Keratinocyte (primary cell): ENCODE measurements around the gene NRP2. TPM values are rescaled to one million over a fixed set of nuclear protein-coding genes. Genes with fewer than 3 reads are reported as not detected.

Experiments used
- DNase-seq: peaks from one replicate; pipeline ENCODE4 v3.0.0-alpha.2; 2011; ENCODE audit warnings: low read depth, missing footprints, low spot score
- FAIRE-seq: peaks from 2 replicates; lab custom pipeline; 2011; peaks lifted over from hg19 to GRCh38; lab: Jason Lieb, UNC
- H2AFZ ChIP-seq: 2 replicates; pipeline ENCODE4 v1.6.0; 2012; ENCODE audit warnings: low read length, control low read depth, inconsistent platforms; ENCODE audit not compliant: control insufficient read depth
- H3K27ac ChIP-seq: 2 replicates; pipeline ENCODE4 v1.5.1; 2011; ENCODE audit warnings: low read length; ENCODE audit not compliant: control insufficient read depth, insufficient read depth
- H3K27me3 ChIP-seq: 3 replicates; pipeline ENCODE4 v1.6.0; 2011; ENCODE audit warnings: low read length; ENCODE audit not compliant: control insufficient read depth, insufficient read depth; ENCODE audit errors: extremely low read depth
- H3K36me3 ChIP-seq, 2 experiments: 2 replicates in 1 of 2; 3 replicates in 1 of 2; pipeline ENCODE4 v1.5.1; 2011; ENCODE audit warnings: low read length in 2 of 2, mild to moderate bottlenecking in 1 of 2; ENCODE audit not compliant: control insufficient read depth in 2 of 2, insufficient read depth in 2 of 2; ENCODE audit errors: extremely low read depth in 1 of 2
- H3K4me1 ChIP-seq: 3 replicates; pipeline ENCODE4 v1.5.1; 2011; ENCODE audit warnings: low read length; ENCODE audit not compliant: control insufficient read depth, insufficient read depth; ENCODE audit errors: extremely low read depth
- H3K4me2 ChIP-seq: 3 replicates; pipeline ENCODE4 v1.6.0; 2011; ENCODE audit warnings: low read depth, low read length; ENCODE audit not compliant: control insufficient read depth, insufficient read depth; ENCODE audit errors: extremely low read depth
- H3K4me3 ChIP-seq, 3 experiments: fragments of 200-600 bp in 1 of 3; sonication (generic) in 1 of 3; 2 replicates in 2 of 3; 3 replicates in 1 of 3; pipeline ENCODE4 v1.5.1; 2011 to 2016; ENCODE audit warnings: low read length in 3 of 3, mild to moderate bottlenecking in 3 of 3, control low read depth in 2 of 3, inconsistent platforms in 1 of 3, low read depth in 1 of 3, mixed read lengths in 1 of 3, mixed run types in 1 of 3, moderate library complexity in 1 of 3; ENCODE audit not compliant: control insufficient read depth in 2 of 3, insufficient read depth in 2 of 3; ENCODE audit errors: extremely low read depth in 1 of 3
- H3K79me2 ChIP-seq: 2 replicates; pipeline ENCODE4 v1.6.0; 2012; ENCODE audit warnings: low read length; ENCODE audit not compliant: control insufficient read depth, insufficient read depth
- H3K9ac ChIP-seq: 3 replicates; pipeline ENCODE4 v1.6.0; 2011; ENCODE audit warnings: low read length; ENCODE audit not compliant: control insufficient read depth, insufficient read depth; ENCODE audit errors: extremely low read depth
- H3K9me1 ChIP-seq: 3 replicates; pipeline ENCODE4 v1.6.0; 2011; ENCODE audit warnings: low read length; ENCODE audit not compliant: control insufficient read depth, insufficient read depth; ENCODE audit errors: extremely low read depth
- H3K9me3 ChIP-seq: 2 replicates; pipeline ENCODE4 v1.5.1; 2012; ENCODE audit warnings: low read depth, low read length; ENCODE audit not compliant: control insufficient read depth
- H4K20me1 ChIP-seq: 3 replicates; pipeline ENCODE4 v1.6.0; 2011; ENCODE audit warnings: low read length; ENCODE audit not compliant: control insufficient read depth, insufficient read depth; ENCODE audit errors: extremely low read depth
- EZH2 ChIP-seq: IDR thresholded peaks from one replicate; pipeline ENCODE4 v1.6.1; 2012; ENCODE audit warnings: inconsistent platforms, mild to moderate bottlenecking, low read length, moderate library complexity
- dilution Hi-C: fragments of 300-500 bp; cut with MboI; formaldehyde crosslinking; loops from one replicate; pipeline ENCODE4 v1.7.0; 2020; ENCODE audit warnings: low sequenced_read_pairs; ENCODE audit not compliant: extremely low pct_ligation_motif_present
- polyA plus RNA-seq, 5 experiments: library from polyadenylated mRNA; depleted of rRNA in 3 of 5; stranded (reverse) in 3 of 5; stranded (forward) in 1 of 5; unstranded in 1 of 5; fragments of >200 nt; gene quantifications; 1 replicate in 1 of 5; 2 replicates in 3 of 5; 3 replicates in 1 of 5; pipeline versions ENCODE4 v1.2.1 to v1.2.3, GENCODE V29; 2011 to 2012; ENCODE audit warnings: missing spikeins in 2 of 5, low read depth in 1 of 5, low replicate concordance in 1 of 5
- TF ChIP-seq, protein P1 (sequence below), 3 experiments: IDR thresholded peaks in 1 of 3; conservative IDR thresholded peaks in 1 of 3; optimal IDR thresholded peaks in 1 of 3; 2 replicates in 2 of 3; 3 replicates in 1 of 3; pipeline versions ENCODE3 to v1.5.1; 2011; ENCODE audit warnings: low read length in 3 of 3, mild to moderate bottlenecking in 3 of 3, moderate library complexity in 2 of 3, control low read depth in 1 of 3, inconsistent platforms in 1 of 3; ENCODE audit not compliant: insufficient read depth in 2 of 3; ENCODE audit errors: extremely low read depth in 1 of 3

Gene NRP2
- polyA plus RNA-seq, 1 donor (not counting 4 experiments of a cell fraction or from before 2014, with no cell fraction given), result 20.6 TPM

DNA sequence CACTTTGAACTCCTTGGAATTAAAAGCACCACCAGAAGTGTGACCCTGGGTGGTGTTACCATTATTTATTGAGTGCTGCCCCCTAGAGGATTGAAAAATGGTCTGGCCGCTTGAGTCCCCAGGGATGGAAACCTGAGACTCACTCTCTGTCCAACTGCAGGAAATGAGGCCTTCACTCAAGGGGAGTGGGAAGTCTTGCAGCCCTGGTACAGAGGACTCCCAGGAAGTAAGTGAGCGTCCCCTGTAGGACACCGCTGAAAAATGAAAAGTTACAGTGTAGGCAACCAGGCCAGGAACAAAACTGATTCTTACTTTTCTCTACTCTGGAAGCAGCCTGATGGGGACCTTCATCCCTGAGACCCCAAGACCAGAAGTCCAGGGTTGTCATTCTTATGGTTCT is 2.2 kb upstream of the NRP2 start:
- TF ChIP-seq, protein P1, sequence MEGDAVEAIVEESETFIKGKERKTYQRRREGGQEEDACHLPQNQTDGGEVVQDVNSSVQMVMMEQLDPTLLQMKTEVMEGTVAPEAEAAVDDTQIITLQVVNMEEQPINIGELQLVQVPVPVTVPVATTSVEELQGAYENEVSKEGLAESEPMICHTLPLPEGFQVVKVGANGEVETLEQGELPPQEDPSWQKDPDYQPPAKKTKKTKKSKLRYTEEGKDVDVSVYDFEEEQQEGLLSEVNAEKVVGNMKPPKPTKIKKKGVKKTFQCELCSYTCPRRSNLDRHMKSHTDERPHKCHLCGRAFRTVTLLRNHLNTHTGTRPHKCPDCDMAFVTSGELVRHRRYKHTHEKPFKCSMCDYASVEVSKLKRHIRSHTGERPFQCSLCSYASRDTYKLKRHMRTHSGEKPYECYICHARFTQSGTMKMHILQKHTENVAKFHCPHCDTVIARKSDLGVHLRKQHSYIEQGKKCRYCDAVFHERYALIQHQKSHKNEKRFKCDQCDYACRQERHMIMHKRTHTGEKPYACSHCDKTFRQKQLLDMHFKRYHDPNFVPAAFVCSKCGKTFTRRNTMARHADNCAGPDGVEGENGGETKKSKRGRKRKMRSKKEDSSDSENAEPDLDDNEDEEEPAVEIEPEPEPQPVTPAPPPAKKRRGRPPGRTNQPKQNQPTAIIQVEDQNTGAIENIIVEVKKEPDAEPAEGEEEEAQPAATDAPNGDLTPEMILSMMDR (optimal IDR thresholded peaks at IDR 0.05 in 1 of 3, IDR thresholded peaks at IDR 0.05 in 1 of 3, conservative IDR thresholded peaks at IDR 0.05 in 1 of 3; ENCODE audit: extremely low read depth in 1 of 3, insufficient read depth in 2 of 3, low read length in 3 of 3), result peak; percentile 61 to 80 (median 67)
- TF ChIP-seq EZH2, result no peak
- H3K79me2 ChIP-seq, result peaks cover 23% of the 10 kb centered on the region
- peak overlapping the region; percentile 58 for H2AFZ ChIP-seq
- peak overlapping the region; percentile 67 for H3K9ac ChIP-seq
- dilution Hi-C loops, result no loop called here
- H3K36me3 ChIP-seq, result no peaks in the 10 kb centered on the region
- peak overlapping the region; percentile 91 for H3K27ac ChIP-seq
- no peaks in the 10 kb centered on the region for H3K9me1 ChIP-seq
- H3K4me3 ChIP-seq, result no peak overlapping the region
- H3K9me3 ChIP-seq, result no peaks in the 10 kb centered on the region
- no peaks in the 10 kb centered on the region for H4K20me1 ChIP-seq
- H3K4me1 ChIP-seq, result peaks cover 53% of the 10 kb centered on the region
- H3K4me2 ChIP-seq, result peak overlapping the region; percentile 72
- FAIRE-seq (peak; percentile 94), DNase-seq (no peak)
- no peaks in the 10 kb centered on the region for H3K27me3 ChIP-seq

DNA sequence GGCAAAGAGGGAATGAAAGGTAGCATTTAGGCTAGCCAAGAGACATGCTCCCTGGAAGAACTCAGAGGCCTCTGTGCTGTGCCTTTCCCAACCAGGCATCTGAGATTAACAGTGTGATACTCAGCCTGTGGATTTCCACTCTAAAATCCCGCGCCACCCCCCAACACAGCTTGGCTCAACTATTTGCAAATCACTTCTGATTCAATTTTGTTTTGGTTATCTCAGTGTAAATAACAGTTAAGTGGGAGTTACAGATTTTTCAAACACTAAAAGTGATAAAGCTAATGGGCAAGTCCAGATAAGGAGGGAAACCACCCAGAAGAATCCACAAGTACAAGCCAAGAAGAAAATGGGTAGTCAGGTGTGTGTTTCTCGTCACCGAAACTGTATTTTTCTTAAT is 1.4 kb upstream of the NRP2 start:
- H4K20me1 ChIP-seq, result no peaks in the 10 kb centered on the region

More for the DNA sequence above, 1.4 kb upstream of the NRP2 start:
- H3K27me3 ChIP-seq, result no peaks in the 10 kb centered on the region
- no peak for FAIRE-seq
- dilution Hi-C loops, result no loop called here
- no peak overlapping the region for H3K4me2 ChIP-seq
- H2AFZ ChIP-seq, result no peak overlapping the region
- peaks cover 49% of the 10 kb centered on the region for H3K4me1 ChIP-seq
- peaks cover 29% of the 10 kb centered on the region for H3K79me2 ChIP-seq
- H3K36me3 ChIP-seq, result no peaks in the 10 kb centered on the region
- H3K9me1 ChIP-seq, result no peaks in the 10 kb centered on the region
- H3K9ac ChIP-seq, result no peak overlapping the region
- no peaks in the 10 kb centered on the region for H3K9me3 ChIP-seq
- TF ChIP-seq, protein P1 (optimal IDR thresholded peaks at IDR 0.05 in 1 of 3, IDR thresholded peaks at IDR 0.05 in 1 of 3, conservative IDR thresholded peaks at IDR 0.05 in 1 of 3; ENCODE audit: extremely low read depth in 1 of 3, insufficient read depth in 2 of 3, low read length in 3 of 3), result no peak
- no peak for TF ChIP-seq EZH2
- DNase-seq, result no peak
- H3K27ac ChIP-seq, result peak overlapping the region; percentile 91
- no peak overlapping the region for H3K4me3 ChIP-seq
